22Rv1 (cell line): ENCODE data around the gene CD247.

Source experiments
- H3K27ac ChIP-seq: fragments of 450-650 bp; 2 replicates; pipeline ENCODE4 v1.5.1; 2017
- ZFX ChIP-seq: fragments of 450-650 bp; IDR thresholded peaks from 2 replicates; pipeline ENCODE4 v1.6.1; 2017; ENCODE audit warnings: antibody characterized with exemption, borderline replicate concordance
- TF ChIP-seq, protein P1 (sequence below): fragments of 450-650 bp; IDR thresholded peaks from 2 replicates; pipeline ENCODE4 v1.5.1; 2017; ENCODE audit warnings: mild to moderate bottlenecking

CD247 gene

DNA sequence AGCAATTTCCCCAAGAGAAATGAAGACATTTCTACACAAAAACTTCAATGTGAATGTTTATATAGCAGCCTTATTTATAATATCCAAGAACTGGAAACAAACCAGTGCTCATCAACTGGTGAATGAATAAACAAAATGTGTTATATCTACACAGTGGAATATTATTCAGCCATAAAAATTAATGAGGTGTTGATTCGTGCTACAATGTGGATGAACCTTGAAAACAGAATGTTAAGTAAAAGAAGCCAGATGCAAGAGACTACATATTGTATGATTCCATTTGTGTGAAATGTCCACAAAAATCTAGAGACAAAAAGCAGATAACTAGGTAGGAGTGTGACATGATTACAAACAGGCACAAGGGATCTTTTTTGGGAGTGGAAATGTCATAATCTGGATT, 110.0 kb downstream of the CD247 start:
- TF ChIP-seq, protein P1, sequence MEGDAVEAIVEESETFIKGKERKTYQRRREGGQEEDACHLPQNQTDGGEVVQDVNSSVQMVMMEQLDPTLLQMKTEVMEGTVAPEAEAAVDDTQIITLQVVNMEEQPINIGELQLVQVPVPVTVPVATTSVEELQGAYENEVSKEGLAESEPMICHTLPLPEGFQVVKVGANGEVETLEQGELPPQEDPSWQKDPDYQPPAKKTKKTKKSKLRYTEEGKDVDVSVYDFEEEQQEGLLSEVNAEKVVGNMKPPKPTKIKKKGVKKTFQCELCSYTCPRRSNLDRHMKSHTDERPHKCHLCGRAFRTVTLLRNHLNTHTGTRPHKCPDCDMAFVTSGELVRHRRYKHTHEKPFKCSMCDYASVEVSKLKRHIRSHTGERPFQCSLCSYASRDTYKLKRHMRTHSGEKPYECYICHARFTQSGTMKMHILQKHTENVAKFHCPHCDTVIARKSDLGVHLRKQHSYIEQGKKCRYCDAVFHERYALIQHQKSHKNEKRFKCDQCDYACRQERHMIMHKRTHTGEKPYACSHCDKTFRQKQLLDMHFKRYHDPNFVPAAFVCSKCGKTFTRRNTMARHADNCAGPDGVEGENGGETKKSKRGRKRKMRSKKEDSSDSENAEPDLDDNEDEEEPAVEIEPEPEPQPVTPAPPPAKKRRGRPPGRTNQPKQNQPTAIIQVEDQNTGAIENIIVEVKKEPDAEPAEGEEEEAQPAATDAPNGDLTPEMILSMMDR = no peak
- TF ChIP-seq ZFX = no peak
- H3K27ac ChIP-seq = no peak overlapping the region

GRCh38 chr1:167404908-167405307, 113.4 kb downstream of the CD247 start:
- TF ChIP-seq ZFX = no peak
- TF ChIP-seq, protein P1 = no peak
- no peak overlapping the region for H3K27ac ChIP-seq

- no peak for TF ChIP-seq ZFX
- TF ChIP-seq, protein P1 = no peak
- no peak overlapping the region for H3K27ac ChIP-seq
Measured at GRCh38 chr1:167404161-167404888, 114.0 kb downstream of the CD247 start.

- H3K27ac ChIP-seq = no peak overlapping the region
- TF ChIP-seq ZFX = no peak
- TF ChIP-seq, protein P1 = peak; percentile 89
Measured at GRCh38 chr1:167401260-167401873, 117.0 kb downstream of the CD247 start.

DNA sequence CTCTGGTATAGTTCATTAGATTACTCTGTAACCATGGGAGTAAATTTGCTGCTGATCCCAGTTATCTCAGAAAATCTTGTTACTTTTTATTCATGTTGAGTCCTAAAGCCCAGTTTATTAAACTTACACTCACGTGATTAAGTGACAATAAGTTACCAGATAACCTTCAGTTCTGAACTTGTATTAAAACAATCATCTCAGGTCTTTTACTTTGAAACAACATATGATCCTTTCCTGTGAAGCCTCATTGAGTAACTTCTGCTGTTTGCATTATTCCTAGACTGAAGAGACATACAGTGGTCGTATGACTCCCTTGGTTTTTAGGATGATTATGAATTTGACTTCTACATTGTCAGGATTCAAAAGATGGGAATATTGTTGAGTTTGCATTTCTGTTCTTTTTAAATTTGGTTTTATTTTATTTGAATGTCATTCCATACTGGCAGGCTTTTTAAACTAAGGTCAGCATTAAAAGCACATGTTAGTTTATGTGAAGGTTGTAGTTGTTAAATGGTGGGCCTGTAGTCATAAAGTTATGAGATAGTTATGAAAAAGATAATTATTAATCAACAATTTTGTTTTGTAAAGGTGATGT, 117.9 kb downstream of the CD247 start:
- TF ChIP-seq, protein P1 = no peak
- no peak for TF ChIP-seq ZFX
- H3K27ac ChIP-seq = no peak overlapping the region

GRCh38 chr1:167392200-167392696, 126.1 kb downstream of the CD247 start:
- TF ChIP-seq ZFX = no peak
- TF ChIP-seq, protein P1 = no peak
- H3K27ac ChIP-seq = no peak overlapping the region

DNA sequence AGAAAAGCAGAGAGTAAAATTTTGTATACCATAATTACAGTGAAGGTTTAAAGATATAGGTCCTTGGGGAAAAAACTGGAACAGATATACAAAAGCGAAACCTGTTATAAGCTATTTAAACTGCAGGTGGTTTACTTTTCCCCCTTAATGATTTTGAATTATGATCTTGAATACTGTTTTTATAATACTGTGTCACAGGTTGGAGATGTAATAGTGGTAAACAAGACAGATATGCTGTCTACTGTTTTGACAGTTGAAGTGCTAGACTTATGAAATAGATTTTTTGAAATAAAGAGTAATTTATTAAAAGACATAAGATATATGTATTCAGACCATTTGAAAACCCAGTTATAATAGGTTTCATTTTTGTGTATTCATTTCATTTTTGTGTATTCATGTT, 129.4 kb downstream of the CD247 start:
- no peak overlapping the region for H3K27ac ChIP-seq
- no peak for TF ChIP-seq ZFX
- TF ChIP-seq, protein P1 = no peak
